Neutrophil (primary cell): Measurements from ENCODE around the gene KIF3B.

Source experiments
- H3K27ac ChIP-seq: fragments of 200-600 bp; sonication (generic); 2 replicates; pipeline ENCODE4 v1.5.1; 2016; ENCODE audit warnings: mild to moderate bottlenecking, moderate library complexity
- H3K27me3 ChIP-seq: fragments of 200-600 bp; sonication (generic); 2 replicates; pipeline ENCODE4 v1.6.0; 2016; ENCODE audit warnings: mild to moderate bottlenecking
- H3K36me3 ChIP-seq: fragments of 200-600 bp; sonication (generic); 2 replicates; pipeline ENCODE4 v1.5.1; 2017
- H3K4me1 ChIP-seq, 2 experiments: fragments of 200-600 bp in 1 of 2; sonication (generic) in 1 of 2; 1 replicate in 1 of 2; 2 replicates in 1 of 2; pipeline versions ENCODE4 v1.5.1 to v1.6.1; 2013 to 2016; ENCODE audit warnings: low read depth in 1 of 2, low read length in 1 of 2, mild to moderate bottlenecking in 1 of 2, moderate library complexity in 1 of 2; ENCODE audit not compliant: control insufficient read depth in 1 of 2, insufficient read depth in 1 of 2
- H3K4me3 ChIP-seq, 2 experiments: fragments of 200-600 bp in 1 of 2; sonication (generic) in 1 of 2; 1 replicate in 1 of 2; 2 replicates in 1 of 2; pipeline ENCODE4 v1.5.1; 2013 to 2016; ENCODE audit warnings: low read depth in 1 of 2, low read length in 1 of 2, mild to moderate bottlenecking in 1 of 2, moderate library complexity in 1 of 2
- H3K9me3 ChIP-seq: fragments of 200-600 bp; sonication (generic); 2 replicates; pipeline ENCODE4 v1.5.1; 2016
- TF ChIP-seq, protein P1 (sequence below): fragments of 200-600 bp; sonication (generic); IDR thresholded peaks from 2 replicates; pipeline ENCODE4 v1.5.1; 2016; ENCODE audit warnings: antibody characterized with exemption

The KIF3B gene

DNA sequence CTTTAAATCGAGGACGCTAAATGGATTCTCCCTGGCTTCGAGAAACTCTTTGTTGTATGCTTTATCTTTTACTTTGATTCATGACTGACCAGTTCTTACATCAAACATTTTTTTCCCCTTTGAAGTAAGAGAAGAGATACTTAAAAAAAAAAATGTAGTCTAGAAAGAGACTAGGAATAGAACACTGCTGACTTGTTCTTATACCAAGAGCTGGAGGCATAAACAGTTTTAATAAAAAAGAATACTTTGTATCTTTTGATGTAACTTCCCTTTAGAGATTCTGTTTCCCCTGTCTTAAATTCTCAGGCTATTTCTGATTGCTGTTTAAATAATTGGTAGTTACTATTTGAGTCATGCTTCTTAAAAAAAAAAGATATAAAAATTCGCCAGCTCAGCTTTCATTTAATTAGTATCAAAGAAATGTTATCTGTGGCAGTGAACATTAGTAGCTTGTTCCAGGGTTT, 85.5 kb downstream of the KIF3B start:
- TF ChIP-seq, protein P1, sequence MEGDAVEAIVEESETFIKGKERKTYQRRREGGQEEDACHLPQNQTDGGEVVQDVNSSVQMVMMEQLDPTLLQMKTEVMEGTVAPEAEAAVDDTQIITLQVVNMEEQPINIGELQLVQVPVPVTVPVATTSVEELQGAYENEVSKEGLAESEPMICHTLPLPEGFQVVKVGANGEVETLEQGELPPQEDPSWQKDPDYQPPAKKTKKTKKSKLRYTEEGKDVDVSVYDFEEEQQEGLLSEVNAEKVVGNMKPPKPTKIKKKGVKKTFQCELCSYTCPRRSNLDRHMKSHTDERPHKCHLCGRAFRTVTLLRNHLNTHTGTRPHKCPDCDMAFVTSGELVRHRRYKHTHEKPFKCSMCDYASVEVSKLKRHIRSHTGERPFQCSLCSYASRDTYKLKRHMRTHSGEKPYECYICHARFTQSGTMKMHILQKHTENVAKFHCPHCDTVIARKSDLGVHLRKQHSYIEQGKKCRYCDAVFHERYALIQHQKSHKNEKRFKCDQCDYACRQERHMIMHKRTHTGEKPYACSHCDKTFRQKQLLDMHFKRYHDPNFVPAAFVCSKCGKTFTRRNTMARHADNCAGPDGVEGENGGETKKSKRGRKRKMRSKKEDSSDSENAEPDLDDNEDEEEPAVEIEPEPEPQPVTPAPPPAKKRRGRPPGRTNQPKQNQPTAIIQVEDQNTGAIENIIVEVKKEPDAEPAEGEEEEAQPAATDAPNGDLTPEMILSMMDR: no peak
- Histone ChIP-seq H3K27me3 (no peaks in the 10 kb centered on the region), H3K4me3 (no peak overlapping the region), H3K9me3 (no peaks in the 10 kb centered on the region), H3K4me1 (peaks cover 9 to 10% of the 10 kb centered on the region in 2 experiments), H3K27ac (no peak overlapping the region), H3K36me3 (no peaks in the 10 kb centered on the region)

DNA sequence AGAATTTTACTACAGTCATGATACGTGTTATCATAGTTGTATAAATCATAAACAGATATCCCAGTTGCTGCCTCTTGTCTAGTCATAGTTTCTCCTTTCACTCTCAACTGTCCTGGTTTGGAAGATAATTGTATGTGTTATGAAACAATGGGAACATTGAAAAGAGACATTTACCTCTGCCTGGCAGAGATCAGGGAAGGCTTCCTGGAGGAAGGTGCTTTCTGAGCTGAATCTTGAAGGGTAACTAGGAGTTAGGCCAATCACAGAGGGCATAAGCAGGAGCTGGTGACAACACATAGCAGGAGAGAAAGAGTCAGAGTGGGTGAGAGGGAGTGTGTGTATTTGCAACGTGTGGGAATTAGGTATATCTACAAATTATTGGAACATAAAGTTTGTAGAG, 86.0 kb downstream of the KIF3B start:
- Histone ChIP-seq H3K9me3 (no peaks in the 10 kb centered on the region), H3K27me3 (no peaks in the 10 kb centered on the region), H3K27ac (no peak overlapping the region), H3K4me1 (peaks cover 9% of the 10 kb centered on the region in 2 experiments), H3K36me3 (no peaks in the 10 kb centered on the region), H3K4me3 (no peak overlapping the region)
- TF ChIP-seq, protein P1: no peak

DNA sequence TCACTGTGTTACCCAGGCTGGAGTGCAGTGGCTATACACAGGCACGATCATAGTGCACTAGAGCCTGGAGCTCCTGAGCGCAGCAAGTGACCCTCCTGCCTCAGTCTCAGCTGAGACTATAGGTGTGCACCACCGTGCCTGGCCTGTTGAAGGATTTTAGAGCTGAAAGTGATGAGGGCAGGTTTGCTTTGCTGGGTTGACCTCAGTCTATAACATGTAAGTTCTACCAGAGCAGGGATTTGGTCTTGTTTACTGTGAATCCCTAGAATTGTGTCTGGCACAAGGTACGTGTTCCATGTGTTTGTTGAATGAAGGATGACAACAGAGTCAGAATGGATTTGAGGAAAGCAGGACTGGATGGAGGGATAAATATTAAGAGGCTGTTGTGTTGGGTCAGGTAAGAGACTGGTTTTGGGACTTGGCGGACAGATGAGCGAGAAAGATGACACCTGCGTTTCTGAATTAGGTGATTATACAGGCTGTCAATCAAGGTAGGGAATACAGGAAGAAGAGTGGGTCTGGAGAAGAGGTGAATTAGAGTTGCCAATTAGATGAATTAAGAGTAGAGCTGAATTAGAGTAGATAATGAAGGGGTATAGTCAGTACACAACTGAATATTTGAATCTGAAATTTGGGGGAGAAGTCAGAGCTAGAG, 87.2 kb downstream of the KIF3B start:
- H3K4me3 ChIP-seq: no peak overlapping the region
- TF ChIP-seq, protein P1: no peak
- no peak overlapping the region for H3K27ac ChIP-seq
- H3K36me3 ChIP-seq: peaks cover 7% of the 10 kb centered on the region
- no peaks in the 10 kb centered on the region for H3K27me3 ChIP-seq
- H3K4me1 ChIP-seq: peaks cover under 1% of the 10 kb centered on the region in 2 experiments
- no peaks in the 10 kb centered on the region for H3K9me3 ChIP-seq

DNA sequence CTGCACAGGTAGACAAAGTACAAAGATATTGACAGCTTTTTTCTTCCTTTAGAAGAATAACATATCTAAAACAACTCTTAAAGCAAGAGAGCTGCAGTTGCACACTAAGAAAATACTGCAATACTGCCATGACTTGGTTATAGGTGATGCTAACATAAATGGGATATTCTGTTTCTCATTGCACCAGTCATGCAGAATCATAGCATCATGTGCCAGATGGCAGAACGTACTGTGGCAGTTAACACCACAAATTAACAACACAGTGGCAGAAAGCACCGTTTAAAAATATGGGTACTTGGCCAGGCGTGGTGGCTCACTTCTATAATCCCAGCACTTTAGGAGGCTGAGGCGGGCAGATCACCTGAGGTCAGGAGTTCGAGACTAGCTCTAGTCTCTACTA, 88.1 kb downstream of the KIF3B start:
- H3K4me3 ChIP-seq: no peak overlapping the region
- H3K9me3 ChIP-seq: no peaks in the 10 kb centered on the region
- TF ChIP-seq, protein P1: no peak
- no peak overlapping the region for H3K27ac ChIP-seq
- peaks cover 12% of the 10 kb centered on the region for H3K36me3 ChIP-seq
- H3K4me1 ChIP-seq: no peaks in the 10 kb centered on the region
- H3K27me3 ChIP-seq: no peaks in the 10 kb centered on the region

DNA sequence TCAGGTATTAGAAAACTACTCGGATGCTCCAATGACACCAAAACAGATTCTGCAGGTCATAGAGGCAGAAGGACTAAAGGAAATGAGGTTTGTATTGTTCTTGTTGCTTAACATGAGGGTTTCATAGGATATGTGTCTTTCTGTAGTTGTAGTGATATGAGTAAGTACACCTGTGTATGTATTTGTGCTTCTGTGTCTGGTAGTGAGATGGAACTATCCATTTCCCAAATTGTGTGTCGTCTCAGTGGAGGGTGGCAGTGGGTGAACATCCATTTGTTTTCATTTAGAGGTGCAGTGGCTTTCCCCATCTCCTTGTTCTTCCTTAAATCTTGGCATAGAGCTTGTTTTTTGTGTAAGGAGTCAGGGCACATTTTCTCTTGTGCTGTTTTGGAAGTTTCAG, 88.9 kb downstream of the KIF3B start:
- TF ChIP-seq, protein P1: no peak
- Histone ChIP-seq H3K27ac (no peak overlapping the region), H3K36me3 (peaks cover 12% of the 10 kb centered on the region), H3K4me1 (no peaks in the 10 kb centered on the region), H3K9me3 (no peaks in the 10 kb centered on the region), H3K27me3 (no peaks in the 10 kb centered on the region), H3K4me3 (no peak overlapping the region)
